GM11168 (cell line): ENCODE data around the gene GIT1.

ENCODE experiments used
- in situ Hi-C: fragments of 300-500 bp; cut with MboI; formaldehyde crosslinking; loops from one replicate; pipeline ENCODE4 v1.12.0; 2022; ENCODE audit warnings: low sequenced_read_pairs; ENCODE audit not compliant: unreplicated experiment

Gene GIT1

DNA sequence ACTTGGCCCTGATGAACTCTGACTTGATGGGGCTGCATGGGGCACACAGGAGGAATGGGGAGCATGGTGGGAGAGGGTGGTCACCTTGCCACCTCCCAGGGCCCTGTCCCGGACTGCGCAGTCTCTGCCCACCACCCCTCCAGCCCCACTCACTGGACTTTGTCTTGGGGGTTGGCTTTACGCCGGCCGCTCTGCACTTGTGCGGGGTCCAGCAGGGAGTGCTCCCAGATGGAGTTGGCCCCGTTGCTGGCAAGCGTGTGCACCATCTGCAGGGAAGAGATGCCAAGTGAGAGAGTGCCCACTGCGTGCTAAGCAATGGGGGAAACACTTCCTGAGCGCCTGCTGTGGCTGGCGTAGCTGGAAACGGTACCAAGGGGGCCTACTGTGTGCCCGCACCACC, 6.7 kb downstream of the GIT1 start:
- in situ Hi-C loops: no loop called here

DNA sequence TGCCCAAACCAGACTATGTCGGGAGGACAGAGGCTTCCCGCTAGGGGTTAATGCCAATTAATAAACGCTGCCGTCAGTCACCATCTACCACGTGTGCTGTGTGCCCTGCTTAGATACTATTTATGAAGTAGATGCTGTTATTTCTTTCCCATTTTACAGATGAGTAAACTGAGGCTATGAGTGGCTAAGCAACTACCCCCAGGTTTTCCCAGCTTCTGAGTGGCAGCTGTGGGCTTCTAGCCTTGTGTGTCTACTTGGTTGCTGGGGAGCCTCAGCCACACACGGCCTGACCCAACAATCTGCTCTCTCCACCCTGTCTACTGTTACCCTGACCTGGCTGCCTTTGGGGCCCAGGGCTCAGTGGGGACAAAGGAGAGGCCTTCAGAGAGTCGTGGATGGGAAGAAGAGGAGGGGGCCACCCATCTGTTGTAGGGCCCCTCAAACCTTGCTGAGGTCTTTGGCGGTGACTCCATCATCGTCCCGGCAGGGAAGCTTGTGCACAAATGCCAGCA, 7.1 kb downstream of the GIT1 start:
- in situ Hi-C loops: no loop called here

DNA sequence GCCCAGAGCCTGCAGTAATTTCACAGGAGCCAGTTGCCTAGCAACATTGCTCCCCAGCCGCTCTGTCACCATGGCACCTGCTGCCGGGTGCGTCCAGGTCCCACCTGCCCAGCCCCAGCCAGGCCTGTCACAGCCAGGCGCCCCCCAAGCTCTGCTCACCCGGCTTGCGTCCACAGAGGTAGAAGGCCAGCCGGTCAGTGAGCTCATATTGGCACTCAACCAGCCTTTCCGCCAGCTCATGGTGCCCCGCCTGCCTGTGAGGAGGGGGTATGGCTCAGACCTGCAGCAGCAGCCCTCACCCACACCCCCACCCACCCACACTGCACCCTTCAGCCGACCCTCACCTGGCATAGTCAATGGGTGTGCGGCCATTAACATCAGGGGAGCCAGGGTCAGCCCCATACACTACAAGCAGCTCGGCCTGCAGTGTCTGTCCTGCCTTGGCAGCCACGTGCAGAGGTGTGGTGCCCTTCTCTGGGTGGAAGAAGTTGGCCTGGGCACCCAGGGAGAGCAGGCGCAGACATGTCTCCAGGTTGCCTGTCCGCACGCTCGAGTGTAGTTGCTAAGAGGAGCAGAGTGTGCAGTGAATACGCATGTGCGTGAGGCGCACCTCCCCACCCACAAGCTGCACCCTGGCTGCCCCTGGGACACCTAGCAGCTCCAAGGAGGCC, 7.7 kb downstream of the GIT1 start:
- in situ Hi-C loops: no loop called here

GRCh38 chr17:29579866-29580771, 9.3 kb downstream of the GIT1 start:
- in situ Hi-C loops: no loop called here

DNA sequence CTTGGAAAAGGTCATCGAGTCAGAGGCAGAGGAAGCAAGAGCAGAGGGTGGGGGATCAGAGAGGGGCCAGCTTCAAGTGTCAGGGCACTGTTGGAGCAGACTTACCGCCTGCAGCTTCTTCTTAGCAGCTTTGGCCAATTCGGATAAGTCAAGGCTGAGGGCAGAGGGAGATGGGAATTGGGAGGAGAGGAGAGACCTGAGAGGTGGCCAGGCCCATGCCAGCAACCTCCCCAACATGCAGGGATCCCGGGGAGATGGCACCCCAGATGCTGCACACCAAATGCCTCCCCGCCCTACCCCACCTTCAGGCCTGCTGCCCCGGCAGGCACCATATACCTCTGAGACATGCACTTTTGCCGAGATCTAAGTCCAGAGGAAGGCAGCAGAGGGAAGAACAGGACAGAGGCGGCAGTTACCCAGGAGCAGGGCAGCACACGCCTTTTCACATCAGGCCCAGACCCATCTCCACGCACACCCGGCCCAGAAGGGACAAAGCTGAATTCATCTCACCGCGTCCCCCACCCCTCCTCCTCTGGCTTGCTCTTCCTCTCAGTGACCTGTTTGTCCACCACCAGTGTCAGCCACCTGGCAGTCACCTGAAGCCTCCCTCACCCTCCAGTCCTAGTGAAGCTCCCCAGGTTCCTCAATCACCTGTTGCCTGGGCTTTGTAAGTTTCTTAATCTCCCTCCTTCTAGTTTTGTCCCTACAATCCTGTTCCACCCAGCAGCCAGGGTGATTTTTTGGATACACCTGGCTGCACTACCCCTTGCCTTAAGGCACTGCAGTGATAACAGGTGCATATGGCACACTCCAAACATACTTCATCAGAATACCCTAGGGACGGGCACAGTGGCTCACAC, 10.6 kb downstream of the GIT1 start:
- in situ Hi-C loops: no loop called here

- in situ Hi-C loops: no loop called here
Measured at GRCh38 chr17:29577385-29578211, 11.8 kb downstream of the GIT1 start.

- in situ Hi-C loops: no loop called here
Measured at GRCh38 chr17:29577001-29577370, 12.5 kb downstream of the GIT1 start.

DNA sequence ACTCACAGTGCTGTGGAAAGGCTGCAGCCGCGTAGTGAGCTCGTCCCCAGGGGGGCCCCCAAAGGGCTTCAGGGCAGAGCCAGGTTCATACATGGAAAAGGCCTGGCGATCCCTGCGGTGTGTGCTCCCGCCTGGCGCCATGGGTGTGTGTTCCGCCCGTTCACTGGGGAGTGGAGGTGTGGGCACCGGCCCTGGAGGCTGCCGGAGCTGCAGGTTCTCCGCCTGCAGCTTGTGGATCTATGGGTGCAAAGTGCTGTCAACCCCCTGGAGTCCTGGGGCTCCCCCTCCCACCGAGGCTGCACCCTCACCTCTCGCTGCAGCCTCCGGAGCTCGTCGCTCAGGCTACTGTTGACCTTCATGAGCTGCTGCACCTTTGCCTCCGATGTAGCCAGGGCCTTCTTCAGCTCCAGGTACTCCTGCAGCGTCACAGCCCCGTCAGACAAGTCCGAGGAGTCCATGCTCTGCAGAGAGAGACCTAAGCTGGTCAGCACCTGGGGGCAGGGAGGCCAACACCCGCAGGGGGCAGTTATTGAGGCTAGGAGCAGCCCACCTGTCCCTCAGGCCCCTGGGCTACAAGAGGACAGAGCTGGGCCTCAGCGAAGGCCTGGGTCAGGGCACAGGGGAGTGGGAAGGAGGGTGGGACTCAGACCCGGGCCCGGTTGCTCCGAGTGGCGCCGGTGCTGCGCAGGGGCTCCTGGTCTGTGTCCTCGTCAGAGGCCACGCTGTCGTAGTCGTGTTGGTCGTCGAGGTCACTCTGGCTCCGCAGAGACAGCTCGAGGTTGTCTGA, 13.0 kb downstream of the GIT1 start:
- in situ Hi-C loops: no loop called here

DNA sequence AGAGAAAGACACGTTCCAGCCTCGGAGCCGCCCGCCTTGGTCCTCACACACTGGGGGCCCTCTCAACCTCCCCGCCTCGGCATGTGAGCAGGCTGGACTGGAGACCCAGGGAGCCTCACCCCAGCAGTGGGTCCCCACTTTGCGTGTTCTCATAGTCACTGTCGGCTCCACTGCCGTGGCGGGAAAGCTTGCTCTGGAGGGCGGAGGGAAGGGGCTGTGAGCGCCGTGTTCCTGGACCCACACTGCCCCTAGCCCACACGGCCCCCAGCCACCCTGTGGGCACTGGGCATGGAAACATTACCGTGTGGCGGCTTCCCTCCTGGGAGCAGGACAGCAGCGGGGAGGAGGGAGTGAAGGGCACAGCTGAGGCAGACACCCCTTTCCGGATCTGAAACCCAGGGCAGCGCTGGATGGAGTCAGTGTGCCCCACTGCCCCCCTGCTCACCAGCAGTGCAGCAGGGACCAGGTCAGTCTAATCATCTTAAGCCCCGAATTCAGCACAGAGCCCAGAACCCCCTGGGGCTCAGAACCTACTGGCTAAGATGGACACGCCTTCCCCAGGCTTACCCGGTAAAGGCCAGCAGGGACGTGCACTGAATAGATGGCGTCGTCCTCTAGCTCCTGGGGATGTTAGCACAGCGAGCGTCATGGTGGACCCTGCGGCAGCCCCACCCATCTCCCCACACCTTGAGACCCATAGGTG, 13.8 kb downstream of the GIT1 start:
- in situ Hi-C loops: no loop called here

DNA sequence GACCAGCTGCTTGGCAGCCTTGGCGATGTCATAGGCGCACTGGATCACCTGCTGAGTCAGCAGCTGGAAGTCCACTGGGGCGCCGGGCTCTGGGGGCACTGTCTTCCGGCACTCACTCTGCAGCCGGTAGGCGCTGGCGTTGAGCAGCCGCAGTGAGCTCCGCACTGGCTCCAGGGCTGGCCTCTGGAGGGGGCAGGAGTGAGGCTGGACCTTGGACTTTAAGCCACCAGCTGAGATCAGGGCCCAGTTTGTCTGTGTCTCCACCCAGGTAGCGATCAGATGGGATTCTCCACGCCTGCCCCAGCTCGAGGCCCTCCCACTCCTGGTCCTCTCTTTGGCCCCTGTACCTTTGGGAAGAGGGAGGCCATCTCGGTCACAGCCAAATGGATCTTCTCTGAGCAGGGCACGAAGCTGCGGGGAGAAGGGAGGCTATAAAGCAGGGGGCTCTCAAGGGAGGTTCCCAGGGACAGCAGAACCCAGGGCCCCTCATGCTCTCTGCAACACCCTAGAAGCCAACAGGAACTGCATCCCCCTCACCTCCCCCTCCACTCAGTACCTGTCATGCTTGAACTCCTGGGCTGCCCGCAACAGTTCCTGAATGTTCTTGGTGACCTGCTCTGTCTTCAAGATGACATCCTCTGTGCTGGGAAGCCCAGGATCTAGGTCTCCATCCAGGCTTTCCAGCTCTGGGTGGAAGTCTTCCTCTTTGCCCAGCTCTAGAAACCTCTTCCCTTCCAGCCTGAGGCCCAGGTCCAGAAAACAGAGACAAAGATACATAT, 14.5 kb downstream of the GIT1 start:
- in situ Hi-C loops: no loop called here

DNA sequence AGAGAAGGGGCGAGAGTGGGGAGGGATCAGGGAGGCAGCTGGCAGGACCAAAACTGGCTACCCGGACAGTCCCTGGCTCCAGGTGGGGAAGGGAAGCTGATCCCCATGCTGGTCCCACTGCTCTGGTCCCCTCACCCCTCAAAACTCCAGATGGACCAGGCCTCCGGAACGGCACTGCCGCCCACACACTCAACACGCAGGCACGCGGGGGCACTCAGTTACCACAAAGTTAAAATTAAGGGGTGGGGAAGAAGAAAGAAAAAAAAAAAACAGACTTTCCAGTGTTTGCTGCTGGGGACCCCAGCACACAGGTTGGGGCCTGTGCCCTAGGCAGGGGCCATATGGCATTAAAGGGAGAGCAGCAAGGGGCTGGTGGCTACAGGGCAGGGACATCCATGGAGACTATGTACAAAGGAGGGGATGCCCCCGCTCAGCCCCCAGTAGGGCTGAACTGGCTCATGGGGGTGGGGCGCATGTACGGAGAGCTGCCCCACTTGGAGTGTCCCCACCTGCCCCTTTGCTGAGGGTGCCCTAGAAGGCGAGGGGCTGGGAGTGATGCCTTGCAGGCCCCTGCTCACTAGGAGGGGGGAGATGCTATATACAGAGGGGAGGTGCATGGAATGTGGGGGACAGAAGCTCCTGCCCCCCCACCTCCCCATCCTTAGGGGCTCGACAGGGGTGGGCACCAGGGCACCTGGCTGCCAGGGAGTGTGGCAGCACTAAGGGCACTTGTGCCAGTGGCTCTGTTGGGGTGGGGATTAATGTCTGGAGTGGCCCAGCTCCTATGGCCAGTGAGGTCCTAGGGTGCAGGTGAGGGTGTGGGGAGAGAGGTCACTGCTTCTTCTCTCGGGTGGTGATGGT, 15.3 kb downstream of the GIT1 start:
- in situ Hi-C loops: no loop called here

- in situ Hi-C loops: no loop called here
Measured at GRCh38 chr17:29573558-29573869, 15.9 kb downstream of the GIT1 start.

DNA sequence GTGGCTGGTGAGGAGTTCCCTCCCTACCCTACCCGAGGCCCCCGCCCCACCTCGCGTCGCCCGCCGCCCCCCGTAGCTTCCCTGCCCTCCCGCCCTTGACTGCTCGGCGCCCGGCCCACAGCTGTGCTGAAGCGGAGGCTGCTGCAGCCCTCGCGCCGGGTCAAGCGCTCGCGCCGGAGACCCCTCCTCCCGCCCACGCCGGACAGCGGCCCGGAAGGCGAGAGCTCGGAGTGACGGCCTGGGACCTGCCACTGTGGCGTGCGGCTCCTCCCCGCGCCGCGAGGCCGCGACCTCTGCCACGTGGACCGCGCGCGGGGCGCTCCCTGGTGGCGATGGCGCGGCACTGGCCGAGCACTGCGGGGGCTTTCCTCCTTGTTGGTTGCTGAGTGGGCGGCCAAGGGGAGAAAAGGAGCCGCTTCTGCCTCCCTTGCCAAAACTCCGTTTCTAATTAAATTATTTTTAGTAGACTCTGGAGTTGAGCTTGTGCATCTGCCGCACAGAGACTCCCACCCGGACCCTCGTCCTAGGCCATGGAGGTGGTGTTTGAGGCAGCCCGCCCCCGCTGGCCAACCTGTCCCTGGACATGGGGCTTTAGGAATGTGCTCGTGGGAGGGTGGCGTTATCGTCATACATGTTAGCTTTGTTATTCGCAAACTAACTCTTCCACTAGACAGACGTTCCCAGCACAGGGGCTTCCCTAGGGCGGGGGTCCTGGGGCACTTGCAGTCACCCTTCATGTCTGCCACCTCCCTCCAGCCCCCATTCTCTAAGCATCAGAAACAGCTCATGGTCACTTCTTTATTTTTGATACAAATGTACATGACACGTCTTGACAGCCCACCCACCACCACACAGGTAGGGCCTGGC, 16.5 kb downstream of the GIT1 start:
- in situ Hi-C loops: no loop called here

DNA sequence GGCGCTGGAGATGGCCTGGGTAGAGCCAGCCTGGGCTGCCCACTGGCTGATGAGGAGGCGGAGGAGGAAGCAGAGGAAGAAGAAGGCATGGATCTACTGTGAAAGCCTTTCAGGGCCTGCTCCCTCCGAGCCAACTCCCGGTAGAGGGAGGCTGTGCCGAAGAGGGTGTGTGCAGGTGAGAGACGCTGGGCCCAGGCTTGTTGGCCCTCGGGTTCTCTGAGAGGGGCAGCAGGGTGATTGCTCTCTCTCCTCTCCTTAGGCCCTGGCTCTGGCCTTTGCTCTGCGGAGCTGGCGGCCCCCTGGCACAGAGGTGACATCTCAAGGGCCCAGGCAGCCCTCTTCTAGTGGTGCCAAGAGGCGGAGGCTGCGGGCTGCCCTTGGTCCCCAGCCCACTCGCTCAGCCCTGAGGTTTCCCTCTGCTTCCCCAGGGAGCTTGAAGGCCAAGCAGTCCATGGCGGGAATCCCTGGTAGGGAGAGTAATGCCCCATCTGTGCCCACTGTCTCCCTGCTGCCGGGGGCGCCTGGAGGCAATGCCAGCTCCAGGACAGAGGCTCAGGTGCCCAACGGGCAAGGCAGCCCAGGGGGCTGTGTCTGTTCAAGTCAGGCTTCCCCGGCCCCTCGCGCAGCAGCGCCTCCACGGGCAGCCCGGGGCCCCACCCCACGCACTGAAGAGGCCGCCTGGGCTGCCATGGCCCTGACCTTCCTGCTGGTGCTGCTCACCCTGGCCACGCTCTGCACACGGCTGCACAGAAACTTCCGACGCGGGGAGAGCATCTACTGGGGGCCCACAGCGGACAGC, 17.4 kb downstream of the GIT1 start:
- in situ Hi-C loops: no loop called here

DNA sequence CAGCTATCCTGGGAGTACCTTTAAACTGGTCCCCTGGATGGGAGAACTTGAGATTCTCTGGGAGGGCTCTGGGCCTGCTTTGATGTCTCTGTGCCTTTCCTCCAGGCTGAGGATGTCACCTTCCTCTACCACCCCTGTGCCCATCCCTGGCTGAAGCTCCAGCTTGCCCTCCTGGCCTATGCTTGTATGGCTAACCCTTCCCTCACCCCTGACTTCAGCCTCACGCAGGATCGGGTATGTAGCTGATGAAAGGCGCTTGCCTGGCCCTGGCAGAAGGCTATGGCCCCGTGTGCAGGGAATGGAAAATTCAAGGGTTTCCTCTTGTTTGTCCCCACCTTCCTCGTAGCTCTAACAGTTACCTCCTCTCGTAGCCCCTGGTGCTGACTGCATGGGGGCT, 18.0 kb downstream of the GIT1 start:
- in situ Hi-C loops: no loop called here
